Measurements from ENCODE around the gene CD22. TPM values are rescaled to one million over a fixed set of nuclear protein-coding genes. Genes with fewer than 3 reads are reported as not detected.

The CD22 gene
- total and polyA plus RNA-seq, 10 of the 15 experiments (the other 5 are each of a cell fraction or from before 2014, with no cell fraction given) = 23.0 to 344 (median 181) TPM

- TF ChIP-seq BACH1 (IDR thresholded peaks at IDR 0.05; ENCODE audit: borderline replicate concordance) (no peak), ASH2L (IDR thresholded peaks at IDR 0.05; ENCODE audit: borderline replicate concordance, low read depth) (no peak), RCOR1 (conservative IDR thresholded peaks at IDR 0.05; ENCODE audit: low read depth, low read length) (no peak), POLR2A (IDR thresholded peaks at IDR 0.05; ENCODE audit: low read depth, low read length) (peak; percentile 49), ZBTB40 (IDR thresholded peaks at IDR 0.05; ENCODE audit: borderline replicate concordance) (no peak), POLR2AphosphoS5 (IDR thresholded peaks at IDR 0.05; ENCODE audit: low read length) (peak; percentile 37; the same call in 1 of the 2 replicates), TBL1XR1 (IDR thresholded peaks at IDR 0.05; ENCODE audit: low read depth, low read length) (no peak)
These were observed 20.9 kb downstream of the CD22 start (continued) for GRCh38 chr19:35349614-35350521.

- H2AFZ ChIP-seq (ENCODE audit: control insufficient read depth, low read depth, low read length) = no peak overlapping the region
- no peak for DNase-seq (ENCODE audit: low read depth, low spot score)
- ChIA-PET POLR2A (interaction anchor here (1.1 kb wide), 1 partner anchor 119 kb away, joined by 4 read pairs; no protein-coding TSS in a partner anchor), SMC1A (ENCODE audit: uncharacterized antibody, unreplicated experiment) (interaction anchor here (0.8 to 7.7 kb wide), 6 partner anchors 19 to 209 kb away, joined by 3 to 152 read pairs (median 4); partner anchors contain the start of gene CD22), RAD21 (ENCODE audit: unreplicated experiment) (interaction anchor here (0.7 to 5.5 kb wide), 5 partner anchors 12 to 145 kb away, joined by 3 to 27 read pairs (median 4); no protein-coding TSS in a partner anchor), CTCF (interaction anchor here (0.6 to 2.2 kb wide), 7 partner anchors 20 to 198 kb away, joined by 3 to 7 read pairs (median 3); no protein-coding TSS in a partner anchor)
- peaks cover 0 to 3% of the 10 kb centered on the region in 2 experiments; a peak in 1 of 4 replicates for H3K36me3 ChIP-seq (ENCODE audit: control insufficient read depth in 2 of 2, insufficient read depth in 2 of 2, low read length in 1 of 2)
- no peaks in the 10 kb centered on the region for H4K20me1 ChIP-seq (ENCODE audit: control insufficient read depth, insufficient read depth)
- H3K4me2 ChIP-seq (ENCODE audit: control insufficient read depth, insufficient read depth) = no peak overlapping the region
- no peak overlapping the region for H3K9ac ChIP-seq (ENCODE audit: control insufficient read depth, insufficient read depth, low read length)
- no peak for ATAC-seq
- no peaks in the 10 kb centered on the region for H3K9me3 ChIP-seq (replicated peaks; ENCODE audit: control insufficient read depth, insufficient read depth, low read length)
- no peak for FAIRE-seq
- no peaks in the 10 kb centered on the region for H3K27me3 ChIP-seq (replicated peaks in 1 of 2; ENCODE audit: control insufficient read depth in 2 of 2, insufficient read depth in 2 of 2, low read length in 1 of 2)
- WGBS (ENCODE audit: insufficient coverage, insufficient replicate concordance, low lambda C conversion rate, missing lambda C conversion rate) = 81% methylated on average over 6 of the region's 7 CpGs
- no peak overlapping the region for H3K27ac ChIP-seq (ENCODE audit: control insufficient read depth, insufficient read depth)
- intact Hi-C loops (cut with micrococcal nuclease; ENCODE audit: unreplicated experiment) = no loop called here
- H3K4me1 ChIP-seq (ENCODE audit: control insufficient read depth, insufficient read depth, low read length) = peaks cover 59% of the 10 kb centered on the region
- TF ChIP-seq SPI1 (IDR thresholded peaks at IDR 0.05; ENCODE audit: borderline replicate concordance, insufficient read depth, low read depth, low read length) (no peak), RELB (IDR thresholded peaks at IDR 0.05; ENCODE audit: low read depth) (no peak), KLF5 (IDR thresholded peaks at IDR 0.05; ENCODE audit: partially characterized antibody) (no peak)
- no peak overlapping the region for H3K4me3 ChIP-seq
- H3K79me2 ChIP-seq (ENCODE audit: control insufficient read depth, insufficient read depth, low read length) = no peaks in the 10 kb centered on the region
- no TSS peak for BruUV-seq (replicated peaks)
- in situ Hi-C loops (cut with MboI) = no loop called here
These were observed 21.6 kb downstream of the CD22 start for GRCh38 chr19:35350591-35350990.
